NCI-H2107 (cell line): ENCODE measurements around the gene STYXL2.

ENCODE experiments used
- DNase-seq: peaks from one replicate; lab custom pipeline; 2025; lab: John Stamatoyannopoulos, UW

The STYXL2 gene

DNA sequence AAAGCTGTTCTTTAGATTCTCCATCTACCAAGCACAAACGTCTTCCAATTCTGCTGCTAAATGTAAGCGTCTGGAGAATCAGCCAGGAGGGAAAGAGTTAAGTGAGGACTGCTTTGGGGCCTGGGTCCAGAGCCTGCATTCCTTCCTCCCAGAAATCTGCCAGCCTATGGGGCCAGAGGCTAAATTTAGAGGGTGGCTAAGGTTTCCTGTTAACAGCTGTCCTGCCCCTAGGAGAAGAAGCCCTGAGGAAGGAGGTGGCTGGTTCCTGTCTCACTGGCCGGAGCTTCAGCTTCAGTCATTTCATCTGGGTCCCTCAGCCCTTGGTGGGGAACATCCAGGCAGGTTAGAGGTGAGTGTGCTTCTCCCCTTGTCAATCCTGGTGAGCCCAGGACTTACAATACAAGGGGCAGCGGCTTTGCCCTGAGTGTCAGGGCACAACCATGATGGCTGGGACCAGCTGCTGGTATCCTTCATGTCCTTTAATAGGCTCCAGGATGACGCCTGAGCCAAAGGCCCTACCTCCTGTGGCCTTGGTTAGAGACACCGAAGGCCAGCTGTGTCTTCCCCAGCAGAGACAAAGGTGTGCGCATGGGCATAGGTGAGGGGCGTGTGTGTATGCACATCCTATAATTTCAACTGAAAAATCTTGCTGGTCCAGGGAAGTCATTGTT lies at the start of gene STYXL2:
STYXL2 (plus strand) TSS at position 230 of the 671 bp plus-strand sequence. CDS start 775 bp downstream, outside the sequence.
- DNase-seq, result no peak

DNA sequence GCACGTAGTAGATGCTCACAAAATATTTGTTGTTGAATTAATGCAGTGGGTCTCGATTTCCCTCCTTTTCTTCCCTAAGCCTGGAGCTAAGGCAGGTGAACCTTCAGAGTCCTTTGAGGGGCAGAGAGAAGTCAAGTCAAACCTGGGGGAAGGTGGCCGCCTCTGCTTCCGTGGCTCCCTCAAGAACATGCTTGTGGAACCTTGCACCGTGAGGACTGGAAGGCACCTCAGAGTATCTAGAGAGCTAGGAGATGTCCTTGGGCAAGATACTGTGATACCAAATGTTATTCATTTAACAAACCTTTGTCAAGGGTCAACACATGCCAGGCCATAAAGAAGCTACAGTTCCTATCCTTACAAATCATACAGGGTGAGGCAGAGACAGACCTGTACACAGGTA lies 42.0 kb upstream of the STYXL2 start:
- DNase-seq, result no peak

DNA sequence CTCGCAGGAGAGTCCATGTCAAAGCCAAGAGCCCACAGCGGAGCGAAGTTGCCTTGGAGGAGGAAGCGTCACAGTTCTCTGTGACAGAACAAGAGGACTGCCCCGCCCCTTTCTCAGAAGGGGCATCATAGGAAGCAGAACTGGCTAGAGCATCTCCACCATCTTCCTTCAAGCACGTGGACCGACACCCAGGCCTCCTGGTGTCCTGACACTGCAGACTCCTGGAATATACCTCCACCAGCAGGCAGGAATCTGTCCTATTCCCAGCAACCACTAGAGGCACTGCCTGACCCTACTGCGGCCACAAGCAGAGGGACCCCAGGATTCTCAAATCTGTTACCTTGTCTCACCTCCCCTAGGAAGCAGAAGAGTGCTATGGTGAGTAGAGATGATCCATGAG lies 41.5 kb upstream of the STYXL2 start:
- DNase-seq, result no peak

DNA sequence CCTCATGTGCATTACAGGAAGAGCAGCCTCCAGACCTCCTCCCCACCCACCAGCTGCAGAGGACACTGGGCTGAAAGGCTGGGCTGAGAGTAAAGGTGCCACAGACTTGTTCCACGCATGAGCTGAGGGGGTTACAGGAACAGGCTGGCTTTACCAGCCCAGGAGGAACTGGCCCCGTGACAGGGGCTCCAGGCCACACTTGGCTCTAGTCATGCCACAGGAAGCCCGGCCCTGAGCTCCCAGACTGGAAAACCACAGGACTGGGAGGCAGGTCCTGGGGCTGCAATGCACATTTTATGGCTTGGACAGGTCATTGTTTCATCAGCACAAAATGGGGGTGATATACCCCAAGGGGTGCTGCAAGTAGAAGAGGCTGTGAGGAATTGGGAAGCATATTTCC lies 39.3 kb upstream of the STYXL2 start:
- no peak for DNase-seq

DNA sequence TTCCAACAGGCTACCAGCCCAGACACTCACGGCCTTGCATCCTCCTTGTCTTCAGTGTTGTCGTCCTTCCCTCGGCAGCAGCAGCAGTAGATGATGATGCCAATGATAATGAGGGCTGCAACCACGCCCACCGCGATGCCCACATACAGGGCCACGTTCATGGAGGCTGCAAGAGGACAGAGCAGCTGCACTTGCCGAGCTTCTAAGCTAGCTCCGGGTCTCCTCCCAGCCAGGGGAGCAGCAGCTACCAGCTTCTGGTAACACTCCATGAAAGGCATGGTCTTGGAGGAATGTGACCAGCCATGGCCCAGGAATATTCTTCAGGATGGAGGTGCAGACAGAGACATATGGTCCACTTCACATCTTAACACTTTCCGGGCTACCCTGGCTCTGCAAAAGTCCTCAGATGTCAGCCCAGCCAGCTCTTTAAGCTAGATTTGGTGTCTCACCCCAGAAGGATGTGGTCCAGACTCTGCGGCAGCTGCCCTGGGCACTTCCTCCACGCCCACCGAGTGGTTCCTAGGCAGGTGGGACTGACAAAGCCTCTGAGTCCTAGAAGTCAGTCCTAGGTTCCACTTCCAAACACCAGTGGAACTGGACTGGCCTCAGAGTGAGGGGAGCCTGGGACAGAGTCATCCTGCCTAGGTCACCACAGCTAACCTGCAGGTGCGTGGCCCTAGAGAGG lies 38.8 kb upstream of the STYXL2 start:
- no peak for DNase-seq

DNA sequence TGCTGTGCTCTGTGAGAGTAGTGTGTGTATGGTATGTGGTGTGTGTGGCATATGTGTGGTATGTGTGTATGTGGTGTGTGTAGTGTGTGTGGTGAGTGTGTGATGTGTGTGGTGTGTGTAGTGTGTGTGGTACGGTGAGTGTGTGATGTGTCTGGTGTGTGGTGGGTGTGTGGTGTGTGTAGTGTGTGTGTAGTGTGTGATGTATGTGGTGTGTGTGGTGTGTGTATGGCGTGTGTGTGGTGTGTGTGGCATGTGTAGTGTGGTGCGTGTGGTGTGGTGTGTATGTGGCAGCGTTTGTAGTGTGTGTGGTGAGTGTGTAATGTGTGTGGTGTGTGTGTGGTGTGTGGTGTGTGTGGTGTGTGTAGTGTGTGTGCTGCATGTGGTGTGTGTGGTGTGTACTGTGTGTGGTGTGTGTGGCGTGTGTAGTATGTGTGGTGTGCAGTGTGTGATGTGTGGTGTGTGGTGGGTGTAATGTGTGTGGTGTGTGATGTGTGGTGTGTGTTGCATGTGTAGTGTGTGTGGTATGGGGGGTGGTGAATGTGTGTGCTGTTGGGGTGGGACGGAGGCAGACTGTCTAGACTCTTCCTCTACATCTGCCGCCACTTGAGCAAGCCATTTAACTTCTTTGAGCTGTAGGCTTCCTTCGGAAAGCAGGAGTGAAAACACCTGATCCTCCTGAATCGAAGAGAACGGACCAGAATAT lies 37.2 kb upstream of the STYXL2 start:
- no peak for DNase-seq

GRCh38 chr1:167057241-167057688 lies 36.6 kb upstream of the STYXL2 start:
- peak; percentile 70 for DNase-seq

- peak; percentile 46 for DNase-seq
Measured at GRCh38 chr1:167059045-167059808, 34.6 kb upstream of the STYXL2 start.

GRCh38 chr1:167059809-167060107 lies 34.1 kb upstream of the STYXL2 start:
- no peak for DNase-seq

- DNase-seq, result no peak
Measured at GRCh38 chr1:167060141-167061072, 33.5 kb upstream of the STYXL2 start.

GRCh38 chr1:167061073-167061464 lies 32.8 kb upstream of the STYXL2 start:
- no peak for DNase-seq

GRCh38 chr1:167064621-167065020 lies 29.3 kb upstream of the STYXL2 start:
- no peak for DNase-seq

DNA sequence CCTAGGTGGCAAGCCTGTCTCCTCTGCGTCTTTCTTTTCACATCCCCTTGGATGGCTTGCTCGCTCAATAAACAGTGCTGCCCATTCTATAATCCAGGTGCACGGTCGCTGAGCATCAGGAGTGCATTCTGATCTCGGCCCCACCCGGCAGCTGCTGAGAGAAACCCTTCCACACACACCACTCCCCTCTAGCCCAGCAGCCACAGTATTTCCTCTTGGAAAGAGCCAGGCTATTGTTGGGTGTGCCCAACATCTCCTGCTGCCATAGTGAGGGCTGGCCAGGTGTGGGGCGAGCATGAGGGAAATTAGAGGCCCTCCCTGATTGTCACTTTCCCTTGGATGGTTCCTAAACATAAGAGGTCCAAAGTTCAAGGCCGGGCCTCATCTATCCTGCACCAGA lies 28.4 kb upstream of the STYXL2 start:
- no peak for DNase-seq

- peak; percentile 52 for DNase-seq
Measured at GRCh38 chr1:167066333-167067122, 27.3 kb upstream of the STYXL2 start.

DNA sequence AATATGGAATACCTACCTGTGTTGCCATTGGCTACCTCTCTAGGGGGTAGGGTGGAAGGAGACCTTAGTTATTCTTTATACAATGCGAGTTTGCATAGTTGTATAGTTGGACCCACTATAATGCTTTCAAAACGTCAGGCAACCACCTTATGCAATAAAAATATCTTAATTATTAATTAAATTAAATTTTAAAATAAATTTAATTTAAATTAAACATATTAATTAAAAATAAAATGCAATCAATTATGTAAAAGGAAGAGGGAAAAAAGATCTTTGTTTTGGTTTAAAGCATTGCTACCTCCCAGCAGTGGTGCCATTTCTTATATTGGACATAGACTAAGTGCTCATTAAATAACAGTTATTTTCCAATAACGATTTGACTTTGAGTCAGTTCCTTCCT lies 26.0 kb upstream of the STYXL2 start:
- no peak for DNase-seq

GRCh38 chr1:167068761-167069160 lies 25.1 kb upstream of the STYXL2 start:
- no peak for DNase-seq

- no peak for DNase-seq
Measured at GRCh38 chr1:167071286-167071685, 22.6 kb upstream of the STYXL2 start.

GRCh38 chr1:167076136-167076710 lies 17.7 kb upstream of the STYXL2 start:
- DNase-seq, result no peak

GRCh38 chr1:167077128-167077867 lies 16.6 kb upstream of the STYXL2 start:
- DNase-seq, result no peak

- no peak for DNase-seq
Measured at GRCh38 chr1:167077868-167078210, 16.0 kb upstream of the STYXL2 start.
